HEK293T (cell line): ENCODE data around the gene DEPDC1B.

Source experiments
- ARNT ChIP-seq: fragments of 450-650 bp; IDR thresholded peaks from 2 replicates; pipeline ENCODE4 v1.6.1; 2017; ENCODE audit warnings: mild to moderate bottlenecking
- BHLHE40 ChIP-seq: fragments of 450-650 bp; IDR thresholded peaks from 2 replicates; pipeline ENCODE4 v1.6.1; 2016; ENCODE audit warnings: mild to moderate bottlenecking, moderate library complexity, borderline replicate concordance
- CTBP1 ChIP-seq: fragments of 450-650 bp; IDR thresholded peaks from 2 replicates; pipeline ENCODE4 v1.6.1; 2016; ENCODE audit warnings: borderline replicate concordance
- FOXA1 ChIP-seq: fragments of 450-650 bp; IDR thresholded peaks from 2 replicates; pipeline ENCODE4 v1.6.1; 2016; ENCODE audit warnings: mild to moderate bottlenecking
- FOXM1 ChIP-seq: fragments of 450-650 bp; IDR thresholded peaks from 2 replicates; pipeline ENCODE4 v1.6.1; 2017; ENCODE audit warnings: mild to moderate bottlenecking, borderline replicate concordance
- NFRKB ChIP-seq: fragments of 450-650 bp; IDR thresholded peaks from 2 replicates; pipeline ENCODE4 v1.6.1; 2016; ENCODE audit warnings: mild to moderate bottlenecking, moderate library complexity
- SP1 ChIP-seq: fragments of 450-650 bp; IDR thresholded peaks from 2 replicates; pipeline ENCODE4 v1.6.1; 2017
- TARDBP ChIP-seq: fragments of 450-650 bp; IDR thresholded peaks from 2 replicates; pipeline ENCODE4 v1.6.1; 2016
- ZNF384 ChIP-seq: fragments of 450-650 bp; IDR thresholded peaks from 2 replicates; pipeline ENCODE4 v1.6.1; 2016
- TF ChIP-seq, protein P1 (sequence below): fragments of 450-650 bp; IDR thresholded peaks from 2 replicates; pipeline ENCODE4 v1.6.1; 2016

DNA sequence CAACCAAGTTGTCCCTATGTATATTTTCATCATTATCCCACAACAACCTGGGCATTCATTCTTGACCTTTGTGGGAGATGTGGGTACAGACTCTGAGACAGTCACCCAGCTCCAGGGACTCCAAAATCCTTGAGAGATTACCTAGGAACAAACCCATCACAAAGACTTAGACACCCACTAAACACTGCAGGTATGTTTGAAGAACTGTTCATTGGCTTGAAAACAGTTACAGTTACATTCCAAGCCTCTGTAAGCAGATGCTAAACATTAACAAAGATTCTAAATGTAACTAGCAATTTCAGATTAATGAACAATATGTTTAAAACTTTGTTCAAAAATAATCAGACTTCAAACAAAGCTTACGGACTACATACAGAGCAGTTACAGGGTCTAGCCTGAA lies 24.7 kb downstream of the DEPDC1B start:
- TF ChIP-seq BHLHE40 (no peak), SP1 (no peak), FOXA1 (no peak), TARDBP (no peak), NFRKB (no peak), ARNT (no peak), CTBP1 (no peak), FOXM1 (no peak), ZNF384 (no peak)
- TF ChIP-seq, protein P1, sequence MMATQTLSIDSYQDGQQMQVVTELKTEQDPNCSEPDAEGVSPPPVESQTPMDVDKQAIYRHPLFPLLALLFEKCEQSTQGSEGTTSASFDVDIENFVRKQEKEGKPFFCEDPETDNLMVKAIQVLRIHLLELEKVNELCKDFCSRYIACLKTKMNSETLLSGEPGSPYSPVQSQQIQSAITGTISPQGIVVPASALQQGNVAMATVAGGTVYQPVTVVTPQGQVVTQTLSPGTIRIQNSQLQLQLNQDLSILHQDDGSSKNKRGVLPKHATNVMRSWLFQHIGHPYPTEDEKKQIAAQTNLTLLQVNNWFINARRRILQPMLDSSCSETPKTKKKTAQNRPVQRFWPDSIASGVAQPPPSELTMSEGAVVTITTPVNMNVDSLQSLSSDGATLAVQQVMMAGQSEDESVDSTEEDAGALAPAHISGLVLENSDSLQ, result no peak
